A549 treated with AZD2906 at 1 μM for 4 hours (cell line): ENCODE results near the gene SARM1. TPM values are rescaled to one million over a fixed set of nuclear protein-coding genes. Genes with fewer than 3 reads are reported as not detected.

Experiments
- total RNA-seq: library from RNA; stranded (reverse); fragments of 200-300 nt; extraction: Qiagen RNA extraction; gene quantifications from 5 replicates; pipeline ENCODE4 v1.2.3, GENCODE V29; 2022

Gene SARM1
- total RNA-seq = 4.4 to 6.2 TPM (median 5.6 TPM) in 5 replicates

GRCh38 chr17:28371245-28372202, at the start of gene SARM1:
Gene SARM1, plus strand, starts transcription at chr17:28371694. Its CDS starts 339 bp downstream, at chr17:28372033.

GRCh38 chr17:28335201-28335958, 36.1 kb upstream of the SARM1 start, which contains the start of the genes IFT20 and TNFAIP1:
Gene IFT20, minus strand, starts transcription at chr17:28335472. Its CDS starts 3,487 bp downstream, at chr17:28331985.
Gene TNFAIP1, plus strand, starts transcription at chr17:28335761. Its CDS starts 3,761 bp downstream, at chr17:28339522.

GRCh38 chr17:28357061-28357900, 14.2 kb upstream of the SARM1 start, which contains the start of gene POLDIP2:
Gene POLDIP2, minus strand, starts transcription at chr17:28357527. Its CDS starts 79 bp downstream, at chr17:28357448.

GRCh38 chr17:28364665-28365363, 6.7 kb upstream of the SARM1 start, which contains the start of gene SEBOX:
Gene SEBOX, minus strand, starts transcription at chr17:28365199. Its CDS starts 48 bp downstream, at chr17:28365151.

GRCh38 chr17:28370035-28370743, 1.3 kb upstream of the SARM1 start, which contains the start of gene VTN:
Gene VTN, minus strand, starts transcription at chr17:28370307. Its CDS starts 104 bp downstream, at chr17:28370203.

DNA sequence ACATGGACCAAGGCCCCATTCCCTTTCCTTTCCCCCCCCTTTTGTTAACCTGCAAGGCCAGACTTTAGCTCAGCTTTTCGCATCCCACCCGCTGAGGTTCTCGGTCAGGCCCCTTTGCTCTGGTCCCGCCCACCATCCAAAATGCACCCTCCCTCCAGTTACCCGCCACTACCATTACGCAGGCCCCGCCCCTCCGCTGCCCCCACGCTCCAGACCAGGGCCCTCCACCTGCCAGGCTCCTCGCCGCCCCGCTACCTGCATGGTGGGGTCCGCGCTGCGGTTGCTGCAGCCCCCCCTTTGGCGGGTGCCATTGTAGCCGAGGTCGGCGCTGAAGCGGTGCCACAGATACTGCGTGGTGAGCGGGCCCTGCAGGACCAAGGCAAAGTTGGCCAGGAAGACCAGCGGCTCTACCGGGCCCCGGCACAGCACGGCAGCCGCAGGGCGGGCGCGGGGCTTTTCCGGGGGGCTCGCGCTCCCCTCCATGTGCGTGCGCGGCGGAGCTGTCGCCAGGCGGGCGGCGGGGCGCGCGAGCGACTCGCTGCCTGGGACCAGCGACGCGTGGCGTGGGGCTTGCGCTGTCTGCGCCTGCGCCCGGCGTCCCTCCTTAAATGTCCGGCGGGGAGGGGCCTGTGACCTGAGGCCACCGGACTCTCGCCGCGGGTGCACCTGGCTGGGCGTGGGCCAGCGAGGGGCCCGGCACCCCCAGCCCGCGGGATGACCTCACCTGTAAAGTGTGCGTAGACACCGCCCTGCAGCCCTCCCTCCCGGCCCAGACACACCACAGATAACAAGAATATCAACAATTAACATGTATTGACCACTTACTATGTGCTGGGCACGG, 34.4 kb downstream of the SARM1 start, which contains the start of gene SLC46A1:
SLC46A1 (minus strand) TSS at position 581 of the 841 bp plus-strand sequence; CDS start at position 483, 98 bp downstream.

Other genes starting within 250 kb of the SARM1 start
- 39.5 to 45.7 TPM (median 40.2 TPM) in 5 replicates for gene TMEM97, start 52.5 kb upstream of the SARM1 start, total RNA-seq
- 45.8 to 57.5 TPM (median 52.2 TPM) in 5 replicates for gene IFT20, start 36.2 kb upstream of the SARM1 start, total RNA-seq
- gene TNFAIP1, start 35.9 kb upstream of the SARM1 start, total RNA-seq = 41.0 to 50.2 TPM (median 46.4 TPM) in 5 replicates
- gene POLDIP2, start 14.2 kb upstream of the SARM1 start, total RNA-seq = 146 to 166 TPM (median 164 TPM) in 5 replicates
- not detected in 5 replicates for gene SEBOX, start 6.5 kb upstream of the SARM1 start, total RNA-seq
- 16.3 to 24.7 TPM (median 20.7 TPM) in 5 replicates for gene VTN, start 1.4 kb upstream of the SARM1 start, total RNA-seq
- 15.0 to 19.0 TPM (median 17.1 TPM) in 5 replicates for gene SLC46A1, start 34.5 kb downstream of the SARM1 start, total RNA-seq
- 0.05 to 0.21 TPM (median 0.10 TPM) in 5 replicates for gene SLC13A2, start 102.0 kb downstream of the SARM1 start, total RNA-seq
- 0.02 to 0.07 TPM (median 0.03 TPM) in 3 of 5 replicates, not detected in the others for gene FOXN1, start 134.7 kb downstream of the SARM1 start, total RNA-seq
- 22.8 to 31.0 TPM (median 29.7 TPM) in 5 replicates for gene UNC119, start 180.9 kb downstream of the SARM1 start, total RNA-seq
- 56.2 to 63.4 TPM (median 58.3 TPM) in 5 replicates for gene PIGS, start 199.8 kb downstream of the SARM1 start, total RNA-seq
- gene ALDOC, start 205.2 kb downstream of the SARM1 start, total RNA-seq = 1.3 to 2.4 TPM (median 2.0 TPM) in 5 replicates
- gene SPAG5, start 227.3 kb downstream of the SARM1 start, total RNA-seq = 62.3 to 70.8 TPM (median 69.3 TPM) in 5 replicates
- gene RSKR, start 242.5 kb downstream of the SARM1 start, total RNA-seq = 2.7 to 3.6 TPM (median 2.9 TPM) in 5 replicates